Dermis microvascular lymphatic vessel endothelial cell (primary cell): ENCODE data around the gene ACSM6. TPM values are rescaled to one million over a fixed set of nuclear protein-coding genes. Genes with fewer than 3 reads are reported as not detected.
A peak's percentile ranks its signal among the peaks of the same experiment; 100 is the strongest.
"Not testable (repeated sequence)": the region's sequence is repeated elsewhere in the genome, so short reads cannot be mapped to it uniquely, and the experiment has no call there.

Experiments used
- DNase-seq, 2 donors: peaks; one replicate each; pipeline versions ENCODE4 v3.0.0 to v3.0.0-alpha.2; 2010; ENCODE audit warnings: low read depth in 2 of 2
- total RNA-seq: library from RNA; depleted of rRNA; stranded (reverse); fragments of >200 nt; gene quantifications from 2 replicates; pipeline ENCODE4 v1.2.1, GENCODE V29; 2014

ACSM6 gene
- total RNA-seq, 1 donor from 2014 or later = not detected

DNA sequence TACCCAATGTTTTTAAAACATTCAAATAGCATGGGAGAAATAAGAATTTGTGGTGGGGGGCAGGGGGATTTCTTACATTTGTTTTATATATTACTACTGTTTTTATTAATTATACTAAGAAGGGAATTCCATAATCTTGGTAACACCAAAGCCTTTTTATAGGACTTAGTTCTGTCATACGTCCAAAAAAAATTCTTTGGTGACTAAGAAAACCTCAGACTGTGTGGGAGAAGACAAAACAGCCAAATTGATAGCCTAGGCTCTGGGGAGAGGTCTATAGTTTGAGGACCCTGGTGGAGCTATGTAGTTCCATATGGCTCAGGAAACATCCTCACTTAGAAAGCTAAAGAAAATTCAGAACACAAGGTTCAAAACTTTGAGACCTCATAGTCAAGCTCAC is 23.4 kb downstream of the ACSM6 start:
- DNase-seq = no peak

DNA sequence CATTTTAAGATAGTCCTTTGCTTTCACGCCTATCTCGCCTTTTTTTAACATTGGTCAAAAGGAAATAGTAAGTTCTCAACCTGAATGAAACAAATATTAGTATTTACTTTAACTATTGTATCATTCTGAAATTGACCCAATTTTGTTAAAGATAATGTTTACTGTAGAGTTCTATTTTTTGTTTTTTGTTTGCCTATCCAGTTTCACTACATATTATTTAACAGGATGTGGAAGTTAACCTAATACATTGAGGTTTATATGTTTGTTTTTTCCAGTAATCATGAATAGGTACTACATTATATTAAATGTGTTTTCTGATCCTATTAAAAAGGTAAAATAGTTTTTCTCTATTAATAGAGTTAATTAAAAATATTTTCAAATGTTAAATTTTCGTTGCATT is 26.5 kb downstream of the ACSM6 start:
- no peak for DNase-seq

DNA sequence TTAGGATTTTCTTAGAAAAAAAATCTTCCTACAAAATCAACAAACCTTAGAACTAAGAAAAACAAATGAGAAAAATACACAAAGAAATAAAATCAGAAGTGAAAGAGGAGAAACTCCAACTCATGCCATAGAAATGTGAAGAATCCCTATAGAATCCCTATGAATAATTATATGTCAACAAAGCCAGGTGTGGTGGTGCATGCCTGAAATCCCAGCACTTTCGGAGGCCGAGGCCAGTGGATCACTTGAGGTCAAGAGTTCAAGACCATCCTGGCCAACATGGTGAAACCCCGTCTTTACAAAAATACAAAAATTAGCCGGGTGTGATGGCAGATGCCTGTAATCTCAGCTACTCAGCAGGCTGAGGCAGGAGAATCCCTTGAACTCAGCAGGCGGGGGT is 27.1 kb downstream of the ACSM6 start:
- no peak for DNase-seq

DNA sequence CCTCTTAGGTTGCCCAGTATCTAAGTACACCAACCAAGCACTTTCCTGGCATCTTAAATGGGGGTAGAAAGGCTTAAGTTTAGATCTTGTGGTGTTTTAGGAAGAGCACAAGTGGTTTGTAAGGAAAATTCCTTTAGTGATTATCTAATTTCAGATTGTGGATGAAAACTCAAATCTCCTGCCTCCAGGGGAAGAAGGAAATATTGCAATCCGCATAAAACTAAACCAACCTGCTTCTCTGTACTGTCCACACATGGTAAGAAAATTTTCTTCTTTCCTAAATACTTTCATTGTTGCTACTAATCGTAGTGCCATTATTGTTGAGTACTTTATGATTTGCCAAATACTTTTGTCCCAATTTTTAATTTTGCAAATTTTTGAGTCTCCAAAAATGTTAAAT is 31.1 kb downstream of the ACSM6 start:
- no peak for DNase-seq

DNA sequence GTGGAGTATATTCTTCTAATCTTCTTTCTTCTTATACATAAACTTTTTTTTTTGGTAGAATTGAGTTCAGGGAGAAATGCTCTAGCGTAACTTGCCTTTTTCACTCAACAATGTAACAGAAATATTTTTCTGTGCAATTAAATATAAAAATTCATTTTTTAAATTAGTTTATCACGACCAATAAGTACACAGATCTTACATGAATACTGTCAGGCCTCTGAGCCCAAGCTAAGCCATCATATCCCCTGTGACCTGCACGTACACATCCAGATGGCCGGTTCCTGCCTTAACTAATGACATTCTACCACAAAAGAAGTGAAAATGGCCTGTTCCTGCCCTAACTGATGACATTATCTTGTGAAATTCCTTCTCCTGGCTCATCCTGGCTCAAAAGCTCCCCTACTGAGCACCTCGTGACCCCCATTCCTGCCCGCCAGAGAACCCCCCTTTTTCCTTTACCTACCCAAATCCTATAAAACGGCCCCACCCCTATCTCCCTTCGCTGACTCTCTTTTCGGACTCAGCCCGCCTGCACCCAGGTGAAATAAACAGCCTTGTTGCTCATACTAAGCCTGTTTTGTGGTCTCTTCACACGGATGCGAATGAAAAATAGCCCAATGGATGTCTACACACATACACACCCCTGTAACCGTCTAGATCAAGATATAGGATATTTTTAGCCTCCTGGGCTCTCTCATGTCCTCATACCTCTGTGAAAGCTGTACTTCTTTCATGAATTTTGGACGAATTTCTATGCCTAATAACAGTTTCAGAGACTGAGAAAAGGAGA is 35.1 kb downstream of the ACSM6 start:
- not testable (repeated sequence) for DNase-seq

DNA sequence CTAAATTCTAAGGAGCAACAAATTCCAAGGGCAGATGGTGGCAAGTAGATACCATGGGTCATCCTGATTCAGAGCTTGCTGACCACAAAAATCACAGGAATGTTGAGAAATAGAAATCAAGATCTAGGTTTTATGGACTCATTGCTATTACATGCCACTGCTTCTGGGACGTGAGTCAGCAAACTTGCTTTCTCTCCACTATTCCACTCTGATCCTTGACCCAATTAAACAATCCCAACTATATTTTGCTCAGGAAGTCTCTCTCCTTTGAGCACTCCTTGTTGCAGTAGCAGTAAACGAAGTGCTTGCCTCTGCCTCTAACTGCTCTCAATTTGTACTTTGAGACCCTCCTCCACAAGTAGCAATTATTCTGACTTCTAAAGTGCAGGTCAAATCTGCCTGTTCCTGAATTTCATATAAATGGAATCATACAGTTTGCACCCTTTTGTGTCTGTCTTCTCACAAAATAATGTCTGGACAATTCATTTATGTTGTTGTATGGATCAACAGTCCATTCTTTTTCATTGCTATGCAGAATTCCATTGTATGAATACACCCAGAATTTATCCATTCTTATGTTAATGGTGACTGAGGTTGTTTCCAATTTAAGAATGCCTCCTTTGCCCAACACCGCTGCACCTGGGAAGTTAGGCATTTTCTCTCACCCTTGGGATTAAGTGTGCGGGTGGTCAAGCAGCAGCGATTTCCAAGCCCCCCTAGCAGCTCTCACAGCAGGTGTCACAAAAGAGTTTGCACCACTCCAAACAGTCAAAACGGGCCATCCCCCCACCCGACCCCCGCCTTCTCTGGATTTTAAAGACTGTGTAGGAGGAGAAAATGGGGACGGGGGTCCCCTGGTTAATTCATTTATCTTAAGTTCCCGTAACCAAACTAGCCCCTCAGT is 35.9 kb downstream of the ACSM6 start:
- DNase-seq = peak in 1 of 2 donors; percentile 71

DNA sequence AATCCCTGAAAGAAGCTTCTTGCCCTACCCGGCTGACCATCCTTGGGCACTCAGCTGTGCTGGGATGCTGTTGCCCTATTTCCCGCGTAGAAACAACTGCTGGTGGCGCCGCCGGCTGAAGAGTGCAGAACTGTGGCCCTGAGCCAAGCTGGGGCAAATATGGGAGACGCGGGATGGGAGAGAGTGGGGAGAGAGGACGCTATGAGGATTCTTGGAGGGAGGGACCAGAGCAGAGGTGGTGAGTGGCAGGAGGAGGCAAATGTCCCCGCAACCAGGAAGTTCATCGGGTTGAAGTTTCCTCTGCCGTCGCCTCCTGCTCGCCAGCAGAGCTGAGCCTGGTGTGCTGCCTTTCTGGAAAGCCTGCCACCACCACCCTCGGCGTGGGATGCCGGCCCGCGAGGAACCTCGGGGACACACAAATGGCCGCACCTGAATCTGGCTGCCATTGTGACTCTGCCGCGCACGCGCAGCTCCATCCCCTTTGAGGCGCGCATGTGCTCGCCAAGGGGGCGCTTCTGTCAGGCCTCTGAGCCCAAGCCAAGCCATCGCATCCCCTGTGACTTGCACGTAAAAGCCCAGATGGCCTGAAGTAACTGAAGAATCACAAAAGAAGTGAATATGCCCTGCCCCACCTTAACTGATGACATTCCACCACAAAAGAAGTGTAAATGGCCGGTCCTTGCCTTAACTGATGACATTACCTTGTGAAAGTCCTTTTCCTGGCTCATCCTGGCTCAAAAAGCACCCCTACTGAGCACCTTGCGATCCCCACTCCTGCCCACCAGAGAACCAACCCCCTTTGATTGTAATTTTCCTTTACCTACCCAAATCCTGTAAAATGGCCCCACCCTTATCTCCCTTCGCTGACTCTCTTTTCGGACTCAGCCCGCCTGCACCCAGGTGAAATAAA is 36.9 kb downstream of the ACSM6 start:
- DNase-seq = peak in 1 of 2 donors; percentile 32

DNA sequence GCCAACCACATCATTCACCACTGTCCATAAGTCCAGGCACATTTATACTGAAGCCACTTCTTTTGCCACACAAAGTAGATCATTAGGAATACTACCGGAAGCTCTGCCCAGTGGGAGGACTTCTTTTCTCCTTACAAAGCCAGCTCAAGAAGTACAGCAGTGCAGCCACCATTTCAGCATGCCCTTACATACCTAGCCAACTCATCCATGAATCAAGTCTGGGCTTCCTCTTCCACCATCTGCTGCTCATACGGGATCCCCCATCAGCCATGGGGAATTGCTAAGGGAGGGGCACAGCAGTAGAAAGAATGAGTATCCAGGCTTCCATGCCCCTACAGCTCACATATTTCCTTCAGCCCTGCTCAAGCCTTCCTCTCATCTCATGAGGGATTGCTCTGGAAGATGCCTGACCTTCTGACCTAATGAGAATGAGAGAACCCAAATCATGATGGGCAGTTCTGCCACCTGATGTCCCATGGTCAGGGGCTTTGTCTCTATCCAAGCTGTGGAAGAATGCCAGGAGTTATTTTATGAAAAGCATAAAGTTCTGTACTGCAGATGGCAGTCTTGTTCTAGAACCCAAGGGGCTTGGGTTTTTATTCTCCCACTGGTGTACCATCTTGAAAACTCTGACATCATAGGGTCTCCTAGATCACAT is 39.5 kb downstream of the ACSM6 start:
- no peak for DNase-seq

DNA sequence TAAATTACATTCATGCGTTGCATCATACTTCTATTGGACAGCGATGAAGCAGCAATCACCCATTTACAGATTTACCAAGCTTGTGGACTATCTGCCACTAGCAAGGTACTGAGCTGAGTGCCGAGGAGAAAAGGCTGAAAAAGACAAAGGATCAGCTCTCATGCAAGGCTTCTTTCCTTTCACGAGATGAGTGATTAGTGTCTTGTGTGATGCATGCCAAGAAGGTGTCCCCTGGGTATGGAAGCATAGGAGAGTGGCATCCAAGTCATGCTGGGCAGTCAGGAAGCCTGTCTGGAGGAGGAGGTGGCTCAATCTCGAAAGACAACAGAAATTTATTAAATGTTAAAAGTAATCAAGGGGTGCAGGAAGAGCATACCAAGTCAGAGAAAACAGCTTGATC is 40.9 kb downstream of the ACSM6 start:
- DNase-seq = no peak

DNA sequence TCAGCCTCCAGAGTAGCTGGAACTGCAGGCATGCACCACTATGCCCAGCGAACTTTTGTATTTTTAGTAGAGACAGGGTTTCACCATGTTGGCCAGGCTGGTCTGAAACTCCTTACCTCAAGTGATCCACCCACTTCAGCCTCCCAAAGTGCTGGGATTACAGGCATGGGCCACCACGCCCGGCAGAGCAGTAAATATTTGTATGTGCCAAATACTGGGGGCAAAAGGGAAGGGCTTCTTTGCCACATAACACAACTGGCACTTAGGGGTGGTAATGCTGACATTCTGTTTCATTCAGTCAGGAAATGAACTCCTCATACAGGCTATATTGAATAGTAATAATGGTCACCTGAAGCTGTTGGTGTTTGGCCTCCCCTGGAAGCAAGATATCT is 41.6 kb downstream of the ACSM6 start:
- no peak for DNase-seq

DNA sequence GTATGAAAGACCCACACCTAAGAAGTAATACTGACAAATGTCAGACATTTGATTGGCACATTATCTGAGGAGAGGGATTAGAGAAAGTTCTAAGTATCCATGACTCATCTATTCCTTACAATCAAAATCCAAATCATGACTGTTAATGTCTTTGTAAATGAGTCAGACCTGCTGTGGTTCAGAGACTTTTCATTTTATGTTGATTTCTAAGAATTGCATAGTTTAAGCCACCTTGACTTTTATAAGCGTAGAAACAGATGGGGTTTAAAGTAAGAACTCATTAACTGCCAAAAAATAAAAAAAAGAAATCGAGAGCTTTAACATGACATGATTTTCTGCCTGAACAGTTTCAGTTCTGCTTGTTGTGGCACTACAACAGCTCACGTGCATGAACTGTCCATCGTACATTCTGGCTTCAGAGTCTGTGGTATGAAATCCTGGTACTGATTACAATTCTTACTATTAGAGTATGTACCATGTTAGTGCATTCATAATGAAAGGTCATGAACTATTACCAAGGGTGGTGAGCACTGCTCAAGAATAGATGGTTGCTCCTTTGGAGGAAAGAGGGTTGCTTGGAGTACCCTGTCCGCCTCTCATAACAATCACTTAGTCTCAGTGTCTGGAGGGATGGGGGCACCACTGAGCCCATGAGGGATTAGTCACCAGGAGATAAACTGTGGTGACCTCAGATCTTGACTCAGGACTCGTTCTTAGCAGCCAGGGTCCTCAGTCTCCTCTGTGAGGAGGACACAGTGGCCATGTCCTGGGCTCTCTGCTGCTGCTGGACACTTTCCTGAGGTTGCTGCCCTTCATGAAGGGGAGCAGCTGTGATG is 42.2 kb downstream of the ACSM6 start:
- DNase-seq = peak in 1 of 2 donors; percentile 43

DNA sequence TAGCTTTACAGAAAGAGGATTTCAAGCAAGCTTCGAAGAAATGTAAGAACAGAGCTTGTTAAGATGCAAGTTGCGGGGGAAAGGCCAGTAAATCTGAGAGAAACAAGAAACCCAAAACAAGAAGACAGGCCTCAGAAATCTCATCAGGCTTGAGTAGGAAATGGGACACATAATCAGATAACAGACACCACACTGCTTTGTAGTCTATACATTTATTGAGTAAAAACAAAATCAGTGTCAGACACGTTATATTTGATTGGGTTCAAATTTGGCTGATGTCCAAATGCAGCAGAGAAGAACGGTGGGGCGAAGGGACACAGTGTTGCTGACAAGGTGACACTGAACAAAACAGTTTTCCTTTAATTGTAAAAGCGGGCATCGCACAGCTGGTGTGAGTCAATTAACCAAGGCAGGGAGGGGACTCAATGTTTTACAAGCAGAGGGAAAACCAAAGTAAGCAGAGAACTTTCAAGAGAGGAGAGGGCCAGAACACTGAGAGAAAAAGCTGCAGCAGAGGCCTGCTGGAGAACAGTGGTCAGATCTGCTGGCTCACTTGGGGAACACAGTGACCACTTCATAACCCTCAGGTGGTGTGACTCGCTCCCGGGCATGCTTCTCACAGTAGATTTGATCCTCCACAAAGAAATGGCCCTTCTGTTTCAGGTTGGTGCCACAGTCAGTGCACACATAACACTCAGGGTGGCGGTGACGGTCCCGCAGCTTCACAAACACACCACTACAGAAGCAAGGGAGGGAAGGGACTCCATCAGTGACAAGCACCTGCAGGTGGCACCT is 43.5 kb downstream of the ACSM6 start:
- no peak for DNase-seq

DNA sequence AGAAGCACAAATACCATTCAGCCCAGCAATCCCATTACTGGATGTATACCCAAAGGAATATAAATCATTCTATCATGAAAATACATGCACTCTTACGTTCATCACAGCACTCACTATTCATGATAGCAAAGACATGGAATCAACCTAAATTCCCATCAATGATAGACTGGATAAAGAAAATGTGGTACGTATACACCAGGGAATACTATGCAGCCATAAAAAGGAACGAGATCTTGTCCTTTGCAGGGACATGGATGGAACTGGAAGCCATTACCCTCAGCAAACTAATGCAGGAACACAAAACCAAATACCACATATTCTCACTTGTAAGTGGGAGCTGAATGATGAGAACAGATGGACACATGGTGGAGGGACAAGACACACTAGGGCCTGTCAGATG is 46.1 kb downstream of the ACSM6 start:
- DNase-seq = not testable (repeated sequence)

DNA sequence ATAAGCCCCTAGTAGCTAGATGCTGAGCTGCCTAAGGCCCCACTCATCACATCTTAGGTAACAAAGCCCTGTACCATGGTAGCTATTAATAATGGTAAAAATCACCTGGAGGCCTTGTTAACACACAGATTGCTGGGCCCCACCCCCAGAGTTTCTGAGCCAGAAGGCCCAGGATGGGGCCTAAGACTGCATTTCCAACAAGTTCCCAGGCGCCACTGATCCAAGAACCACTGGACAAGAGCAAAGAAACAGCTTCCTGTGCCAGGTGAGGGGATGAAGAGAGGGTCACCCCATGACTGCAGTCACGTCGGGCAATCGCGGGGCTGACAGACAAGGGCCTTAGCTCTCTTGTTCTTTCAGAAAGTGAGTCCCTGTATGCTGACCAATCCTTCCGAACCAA is 46.8 kb downstream of the ACSM6 start:
- DNase-seq = no peak

DNA sequence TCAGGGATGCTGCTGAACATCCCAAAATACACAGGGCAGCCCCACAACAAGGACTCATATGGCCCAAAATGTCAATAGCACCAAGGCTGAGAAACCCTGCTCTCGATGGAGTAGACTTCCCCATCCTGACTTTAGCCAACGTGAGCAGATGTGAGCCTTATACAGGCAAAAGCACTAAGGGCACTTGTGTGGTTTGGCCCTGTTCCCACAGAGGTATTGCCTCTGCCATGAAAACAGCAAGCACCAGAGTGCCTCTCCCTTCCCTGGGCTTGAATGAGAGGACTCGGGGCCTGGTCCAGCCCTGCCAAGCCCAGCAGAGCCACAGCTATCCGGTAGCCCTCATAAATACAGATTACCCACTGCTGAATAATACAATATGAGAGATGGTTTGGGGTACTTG is 47.5 kb downstream of the ACSM6 start:
- DNase-seq = no peak

DNA sequence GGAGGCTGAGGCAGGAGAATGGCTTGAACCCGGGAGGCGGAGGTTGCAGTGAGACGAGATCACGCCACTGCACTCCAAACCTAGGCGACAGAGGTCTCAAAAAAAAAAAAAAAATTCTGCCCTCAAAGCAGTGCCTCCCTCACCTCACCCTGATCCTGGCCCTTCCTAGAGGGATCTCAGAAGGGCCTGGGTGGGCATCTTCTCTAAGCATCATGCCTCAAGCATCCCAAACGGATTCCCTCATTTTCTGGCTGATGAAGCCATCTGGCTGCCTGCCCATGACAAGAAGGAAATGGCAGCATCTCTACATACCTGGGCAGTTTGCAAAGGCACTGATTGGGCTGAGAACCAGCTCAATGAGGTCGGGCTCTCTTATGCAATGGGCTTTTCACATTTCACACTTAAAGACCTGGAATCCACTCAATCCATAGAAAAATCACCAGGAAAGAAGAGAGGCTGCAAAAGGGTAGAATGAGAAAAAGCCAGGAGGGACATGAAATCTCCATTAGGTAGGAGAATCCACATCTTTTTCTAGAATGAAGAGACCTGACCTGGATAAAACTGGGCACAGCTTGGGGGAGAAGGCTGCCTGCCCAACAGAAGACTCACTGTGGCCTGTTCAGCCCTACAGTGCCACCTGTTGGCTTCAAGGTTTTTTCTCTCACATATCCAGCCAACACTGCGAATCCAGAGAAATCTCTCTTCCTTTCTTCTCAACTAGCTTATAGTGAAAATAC is 48.7 kb downstream of the ACSM6 start:
- DNase-seq = peak in 1 of 2 donors; percentile 60

DNA sequence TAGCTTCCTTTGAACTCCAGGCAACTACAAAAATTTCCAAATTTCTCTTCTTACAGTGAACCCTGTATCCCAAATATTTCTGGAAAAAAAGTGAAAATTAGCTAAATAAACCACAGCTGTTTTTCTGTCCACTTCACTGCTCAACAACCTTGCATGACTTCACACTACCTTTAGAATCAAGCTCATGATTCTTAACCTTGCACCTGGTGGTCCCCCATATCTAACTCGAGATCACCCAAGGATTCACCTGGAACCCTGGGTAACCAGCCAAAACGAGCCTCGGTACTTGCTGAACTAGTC is 49.2 kb downstream of the ACSM6 start:
- no peak for DNase-seq

DNA sequence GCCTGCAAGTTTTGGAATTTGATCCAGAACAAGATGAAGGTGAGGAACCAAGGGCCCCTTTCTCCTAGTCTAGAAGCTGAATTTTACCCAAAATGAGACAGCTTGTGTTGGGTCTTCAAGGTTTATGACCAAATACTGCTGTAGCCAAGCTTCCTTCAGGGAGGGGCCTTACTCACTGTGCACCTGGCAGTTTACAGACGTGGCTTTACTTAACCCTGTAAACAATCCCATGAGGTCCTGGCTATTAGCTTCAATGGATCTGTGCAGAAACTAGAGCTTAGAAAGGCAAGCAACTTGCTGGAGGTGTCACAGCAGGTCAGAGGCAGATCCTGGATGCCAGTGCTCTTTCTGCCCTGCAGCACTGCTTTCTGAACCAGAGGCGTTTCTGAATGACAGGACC is 50.1 kb downstream of the ACSM6 start:
- no peak for DNase-seq
